NK-92 (cell line): ENCODE results near the gene CPS1.

ENCODE experiments used
- DNase-seq: peaks from one replicate; lab custom pipeline; 2025; ENCODE audit not compliant: unreplicated experiment; lab: John Stamatoyannopoulos, UW

The CPS1 gene

GRCh38 chr2:210546424-210547208, 9.8 kb upstream of the CPS1 start:
- no peak for DNase-seq

- no peak for DNase-seq
Observed at GRCh38 chr2:210548031-210548430, 8.4 kb upstream of the CPS1 start.

- no peak for DNase-seq
Observed at GRCh38 chr2:210548878-210549384, 7.5 kb upstream of the CPS1 start.

- DNase-seq, result no peak
Observed at GRCh38 chr2:210551001-210551400, 5.4 kb upstream of the CPS1 start.

GRCh38 chr2:210553373-210553772, 3.0 kb upstream of the CPS1 start:
- DNase-seq, result no peak

- no peak for DNase-seq
Observed at GRCh38 chr2:210555555-210555954, 844 bp upstream of the CPS1 start.

DNA sequence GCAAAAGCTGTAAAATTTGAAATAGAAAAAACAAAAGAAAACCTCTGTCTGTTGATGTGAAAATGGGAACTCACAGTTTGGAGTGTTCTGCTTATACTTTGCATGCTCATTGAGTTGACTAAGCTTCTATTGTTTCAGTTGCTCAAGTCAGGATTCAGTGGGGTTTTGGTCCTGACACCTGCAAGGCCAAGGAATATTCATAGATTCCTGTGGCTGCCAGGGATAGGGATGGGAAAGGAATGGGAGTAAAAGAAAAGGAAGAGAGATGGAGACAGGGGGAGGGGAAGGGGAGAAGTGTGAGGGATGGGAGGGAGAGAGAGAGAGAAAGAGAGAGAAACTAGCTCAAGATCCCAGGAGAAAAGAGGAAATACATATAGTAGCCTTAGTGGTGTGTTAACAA, 1.3 kb downstream of the CPS1 start:
- DNase-seq, result no peak

DNA sequence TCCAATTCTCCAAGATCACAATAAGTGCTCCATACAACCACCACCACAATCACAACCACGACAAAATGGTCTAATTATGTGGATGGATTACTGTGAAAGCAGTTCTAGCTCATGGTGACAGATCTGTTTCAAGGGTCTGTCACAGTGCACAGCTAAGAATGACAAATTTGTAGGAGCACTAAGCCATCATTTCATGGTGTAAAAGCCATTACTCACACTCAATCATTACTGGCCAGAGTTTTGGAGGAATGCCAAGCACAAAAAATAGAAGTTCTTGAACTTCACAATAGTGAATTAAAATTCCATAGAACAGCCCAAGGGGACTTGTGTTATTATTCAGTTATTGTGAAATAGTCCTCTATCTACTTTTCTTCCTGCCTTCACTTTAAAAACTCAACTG, 2.3 kb downstream of the CPS1 start:
- no peak for DNase-seq

- no peak for DNase-seq
Observed at GRCh38 chr2:210559182-210559581, 2.8 kb downstream of the CPS1 start.

DNA sequence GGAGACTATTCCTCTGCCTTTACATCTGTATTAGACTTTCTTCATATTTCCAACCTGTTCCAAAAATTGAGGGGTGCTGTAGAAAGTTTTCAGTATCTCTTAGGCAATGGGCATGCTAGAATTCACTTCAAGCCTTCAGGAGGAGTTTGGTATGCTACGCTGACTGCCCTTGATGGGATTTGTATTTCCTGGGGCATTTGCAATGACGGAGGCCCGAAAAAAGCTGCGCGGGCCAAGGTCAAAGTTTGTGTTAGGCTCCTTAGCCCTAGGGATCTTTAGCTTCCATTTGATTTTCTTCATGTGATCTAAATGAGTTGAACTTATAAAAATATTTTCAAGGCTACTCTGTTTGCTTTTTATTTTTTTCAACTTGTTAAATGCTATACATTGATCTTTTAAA, 5.1 kb downstream of the CPS1 start:
- DNase-seq, result no peak

- no peak for DNase-seq
Observed at GRCh38 chr2:210562091-210562490, 5.7 kb downstream of the CPS1 start.

DNA sequence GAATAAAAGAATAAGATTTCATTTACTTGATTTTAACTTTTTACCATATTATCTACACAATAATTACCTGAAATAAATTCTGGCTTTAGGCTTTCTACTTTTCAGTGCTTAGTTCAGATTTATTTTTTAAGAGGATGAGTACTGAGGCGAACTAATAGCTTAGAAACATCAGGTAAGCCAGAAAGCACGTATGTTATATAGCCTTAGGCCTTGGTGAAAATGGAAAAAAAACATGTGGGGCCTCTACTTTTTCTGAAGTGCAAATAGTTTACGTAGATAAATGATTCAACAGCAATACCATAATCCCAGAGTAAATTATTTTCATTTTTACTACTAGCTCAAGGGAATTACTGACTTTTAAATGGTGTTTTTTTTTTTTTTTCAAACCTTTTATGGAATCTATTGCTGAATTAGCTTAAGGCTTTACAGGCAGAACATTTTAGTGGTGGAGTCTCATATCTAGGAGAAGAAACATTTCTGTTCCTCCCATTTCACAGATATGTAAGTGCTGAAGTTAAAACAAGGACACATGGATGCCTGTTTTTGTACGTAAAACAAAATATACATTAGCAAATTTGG, 6.2 kb downstream of the CPS1 start:
- no peak for DNase-seq

GRCh38 chr2:210567279-210567678, 10.9 kb downstream of the CPS1 start:
- DNase-seq, result no peak

DNA sequence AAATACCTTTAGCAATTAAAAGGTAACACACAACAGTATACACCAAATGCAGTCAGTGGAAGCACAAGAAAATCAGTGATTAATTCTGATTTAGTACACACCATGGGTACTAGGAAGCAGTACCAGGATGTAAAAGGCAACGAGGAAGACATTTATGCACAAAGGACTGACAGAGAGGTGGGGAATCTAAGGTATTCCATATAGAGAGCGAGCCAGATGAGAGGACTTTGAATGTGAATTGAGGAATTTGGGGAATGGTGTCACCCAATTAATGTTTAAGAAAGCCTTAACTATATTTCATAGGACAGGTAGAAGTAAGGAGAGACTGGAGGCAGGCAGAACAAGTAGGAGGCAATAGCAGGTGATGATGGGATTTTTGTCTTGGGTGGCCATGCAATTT, 11.7 kb downstream of the CPS1 start:
- no peak for DNase-seq

- no peak for DNase-seq
Observed at GRCh38 chr2:210577263-210578071, 21.1 kb downstream of the CPS1 start.

DNA sequence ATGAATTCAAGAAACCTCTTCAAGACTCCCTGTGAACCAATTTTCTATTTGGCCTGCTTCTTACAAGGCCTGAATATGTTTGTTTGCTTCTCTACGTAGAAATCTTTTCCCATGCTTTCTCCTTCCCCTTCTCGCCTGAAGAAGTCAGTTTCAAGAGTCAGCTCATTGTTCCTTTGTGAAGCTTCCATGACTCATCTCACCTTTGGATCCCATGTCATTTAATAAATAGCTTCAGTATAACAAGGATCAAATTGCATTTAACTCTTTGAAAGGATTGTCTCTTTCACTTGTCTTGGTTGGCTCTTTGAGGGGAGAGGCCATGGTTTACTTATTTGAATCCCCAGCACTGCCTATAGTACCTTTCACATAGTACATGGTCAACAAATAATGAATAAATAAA, 28.4 kb downstream of the CPS1 start:
- no peak for DNase-seq

- DNase-seq, result no peak
Observed at GRCh38 chr2:210586381-210586780, 30.0 kb downstream of the CPS1 start.

GRCh38 chr2:210591663-210592062, 35.3 kb downstream of the CPS1 start:
- DNase-seq, result no peak

GRCh38 chr2:210592726-210593125, 36.3 kb downstream of the CPS1 start:
- DNase-seq, result no peak

DNA sequence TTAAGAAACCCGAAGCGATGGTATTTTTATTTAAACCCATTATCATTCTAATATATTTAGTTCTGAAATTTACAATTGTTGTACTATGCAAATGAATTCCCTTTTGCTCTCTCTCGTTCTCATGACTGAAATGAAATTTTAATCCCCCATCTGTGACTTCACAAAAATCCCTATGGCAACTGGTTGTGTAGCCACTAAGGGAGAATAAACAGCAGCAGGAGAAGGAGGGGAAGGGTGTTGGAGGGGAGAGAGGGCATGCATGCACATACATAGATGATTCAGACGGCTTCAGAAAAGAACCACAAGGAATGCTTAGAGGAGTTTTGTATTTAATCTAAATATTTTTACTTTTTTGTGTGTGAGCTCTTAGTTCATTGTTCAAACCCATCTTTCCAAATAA, 36.8 kb downstream of the CPS1 start:
- no peak for DNase-seq

DNA sequence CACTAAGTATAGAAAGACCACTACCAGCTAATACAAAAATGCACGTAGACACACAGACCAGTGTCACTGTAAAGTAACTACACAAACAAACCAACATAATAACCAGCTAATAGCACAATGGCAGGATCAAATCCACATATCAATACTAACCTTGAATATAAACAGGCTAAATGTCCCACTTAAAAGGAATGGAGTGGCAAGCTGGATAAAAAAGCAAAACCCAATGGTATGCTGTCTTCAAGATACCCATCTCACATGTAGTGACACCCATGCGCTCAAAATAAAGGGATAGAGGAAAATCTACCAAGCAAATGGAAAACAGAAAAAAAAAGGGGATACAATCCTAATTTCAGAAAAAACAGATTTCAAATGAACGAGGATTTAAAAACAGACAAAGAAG, 41.8 kb downstream of the CPS1 start:
- DNase-seq, result no peak

DNA sequence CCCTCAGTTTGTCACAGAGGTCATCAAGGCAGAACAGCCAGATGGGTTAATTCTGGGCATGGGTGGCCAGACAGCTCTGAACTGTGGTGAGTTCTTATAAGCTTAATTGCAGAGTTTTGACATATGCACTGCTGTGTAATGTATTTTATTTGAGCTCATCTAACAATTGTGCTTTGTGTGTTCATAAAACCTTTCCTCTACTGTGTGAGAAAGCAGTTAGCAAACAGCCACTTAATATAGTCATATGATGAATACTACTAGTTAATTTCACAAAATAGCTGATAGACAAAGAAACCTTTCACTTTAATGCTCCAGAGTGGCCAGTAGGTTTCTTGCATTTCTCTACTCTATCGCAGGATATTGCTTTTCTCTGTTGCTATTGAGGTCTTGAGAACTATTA, 43.1 kb downstream of the CPS1 start:
- no peak for DNase-seq
